Lung (tissue), 12 donors: Measurements from ENCODE around the gene TTC28. TPM values are rescaled to one million over a fixed set of nuclear protein-coding genes. Genes with fewer than 3 reads are reported as not detected.
A peak's percentile ranks its signal among the peaks of the same experiment; 100 is the strongest.

Experiments used
- ATAC-seq: fragments of 200-7000 bp; cut with Tn5 transposase; one replicate; pipeline ENCODE4 v1.9.1; 2020; ENCODE audit warnings: moderate number of reproducible peaks; ENCODE audit not compliant: insufficient read depth, low FRiP score
- DNase-seq, 3 donors: peaks; one replicate each; pipeline ENCODE4 v3.0.0-alpha.2; 2013 to 2017
- H3K27ac ChIP-seq, 2 donors: one replicate each; pipeline ENCODE4 v1.5.1; 2013; ENCODE audit warnings: mild to moderate bottlenecking in 2 of 2, moderate library complexity in 2 of 2, control low read depth in 1 of 2, inconsistent platforms in 1 of 2, low read depth in 1 of 2, low read length in 1 of 2
- H3K27me3 ChIP-seq, 3 donors: one replicate each; pipeline ENCODE4 v1.5.1; 2013; ENCODE audit warnings: low read length in 2 of 3; ENCODE audit not compliant: control insufficient read depth in 3 of 3, insufficient read depth in 3 of 3
- H3K36me3 ChIP-seq, 4 donors: one replicate each; pipeline ENCODE4 v1.5.1; 2013; ENCODE audit warnings: low read length in 4 of 4, mild to moderate bottlenecking in 1 of 4, moderate library complexity in 1 of 4; ENCODE audit not compliant: control insufficient read depth in 4 of 4, insufficient read depth in 4 of 4
- H3K4me1 ChIP-seq, 5 donors: one replicate each; pipeline ENCODE4 v1.5.1; 2013; ENCODE audit warnings: low read length in 5 of 5, mild to moderate bottlenecking in 2 of 5, moderate library complexity in 1 of 5; ENCODE audit not compliant: control insufficient read depth in 5 of 5, insufficient read depth in 5 of 5
- H3K4me3 ChIP-seq: one replicate; pipeline ENCODE4 v1.5.1; 2013; ENCODE audit warnings: mild to moderate bottlenecking, control low read depth, moderate library complexity
- H3K9ac ChIP-seq, 2 donors: one replicate each; pipeline ENCODE4 v1.5.1; 2013; ENCODE audit warnings: low read length in 2 of 2, control low read depth in 1 of 2; ENCODE audit not compliant: insufficient read depth in 1 of 2
- H3K9me3 ChIP-seq, 4 donors: one replicate each; pipeline ENCODE4 v1.5.1; 2013; ENCODE audit warnings: low read length in 3 of 4, mild to moderate bottlenecking in 1 of 4, moderate library complexity in 1 of 4; ENCODE audit not compliant: control insufficient read depth in 4 of 4, insufficient read depth in 3 of 4
- CTCF ChIP-seq: IDR thresholded peaks from 2 replicates; pipeline ENCODE4 v1.5.1; 2012; ENCODE audit warnings: mild to moderate bottlenecking; ENCODE audit errors: control extremely low read depth, extremely low read depth
- whole genome bisulfite sequencing, 2 donors: extraction: QIAGEN DNeasy Blood & Tissue Kit; methylation state at CpG; one replicate each; pipeline ENCODE4 v1.1.7; 2013; 5-methylcytosine and 5-hydroxymethylcytosine counted together
- polyA plus RNA-seq, 2 donors: library from polyadenylated mRNA; stranded (reverse); fragments of 200-250 nt; gene quantifications; one replicate each; pipeline ENCODE4 v1.2.1, GENCODE V29; 2013
- total RNA-seq, 2 donors: library from RNA; depleted of rRNA in 1 of 2; stranded (reverse); fragments of >200 nt in 1 of 2; gene quantifications; one replicate each; pipeline ENCODE4 v1.2.1, GENCODE V29; 2014 to 2021
- donor health status: control.
- donor health status: control.
- donor health status: Bipolar disorder and iron deficiency.
- donor health status: healthy.
- donor health status: DM: yes; HTN: yes; CAD: no.

The TTC28 gene
- total and polyA plus RNA-seq, 4 donors: 4.7 to 72.2 (median 24.8) TPM

GRCh38 chr22:28016781-28017557, 662.7 kb downstream of the TTC28 start:
- Histone ChIP-seq H3K9me3 (no peaks in the 10 kb centered on the region), H3K36me3 (peaks cover 0 to 15% (median 9%) of the 10 kb centered on the region in 4 donors), H3K27ac (no peak overlapping the region), H3K9ac (no peak overlapping the region), H3K27me3 (no peaks in the 10 kb centered on the region), H3K4me3 (no peak overlapping the region), H3K4me1 (peaks cover 0 to 29% (median 12%) of the 10 kb centered on the region in 5 donors)
- TF ChIP-seq CTCF: no peak
- 92 to 94% methylated on average over 12 of the region's 12 CpGs for WGBS, 2 donors
- DNase-seq (no peak), ATAC-seq (no peak)

GRCh38 chr22:28015676-28016601, 663.7 kb downstream of the TTC28 start:
- Histone ChIP-seq H3K4me1 (peaks cover 0 to 19% (median 8%) of the 10 kb centered on the region in 5 donors), H3K27me3 (no peaks in the 10 kb centered on the region), H3K9me3 (no peaks in the 10 kb centered on the region), H3K9ac (no peak overlapping the region), H3K36me3 (peaks cover 0 to 15% (median 9%) of the 10 kb centered on the region in 4 donors), H3K27ac (no peak overlapping the region), H3K4me3 (no peak overlapping the region)
- no peak for ATAC-seq
- DNase-seq: peak in 2 of 3 donors; percentile 36 to 44
- TF ChIP-seq CTCF: no peak
- WGBS, 2 donors: 83 to 91% methylated on average over 16 of the region's 16 CpGs

- peaks cover 0 to 15% (median 9%) of the 10 kb centered on the region in 4 donors for H3K36me3 ChIP-seq
- H3K9ac ChIP-seq: no peak overlapping the region
- no peaks in the 10 kb centered on the region for H3K9me3 ChIP-seq
- no peak for TF ChIP-seq CTCF
- ATAC-seq: no peak
- H3K4me1 ChIP-seq: peaks cover 0 to 10% (median 0%) of the 10 kb centered on the region in 5 donors
- no peaks in the 10 kb centered on the region for H3K27me3 ChIP-seq
- 36 to 71% methylated on average over 2 of the region's 2 CpGs for WGBS, 2 donors
- no peak overlapping the region for H3K4me3 ChIP-seq
- H3K27ac ChIP-seq: no peak overlapping the region
- DNase-seq: peak in 2 of 3 donors; percentile 35 to 38
Measured at GRCh38 chr22:28015046-28015425, 664.6 kb downstream of the TTC28 start.
